H9 (cell line): ENCODE results near the gene NUDT7. TPM values are rescaled to one million over a fixed set of nuclear protein-coding genes. Genes with fewer than 3 reads are reported as not detected.

Experiments used
- DNase-seq: peaks from one replicate; pipeline ENCODE4 v3.0.0-alpha.2; 2017
- H2AFZ ChIP-seq: one replicate; pipeline ENCODE4 v1.6.1; 2013; ENCODE audit warnings: mild to moderate bottlenecking, low read length, control low read depth, moderate library complexity
- H2AK5ac ChIP-seq: 2 replicates; pipeline ENCODE4 v1.6.1; 2013; ENCODE audit warnings: low read length, control low read depth, mixed read lengths; ENCODE audit not compliant: insufficient read length
- H2BK120ac ChIP-seq: one replicate; pipeline ENCODE4 v1.6.1; 2013; ENCODE audit warnings: low read depth, mild to moderate bottlenecking, low read length, control low read depth, inconsistent platforms; ENCODE audit not compliant: poor library complexity, severe bottlenecking
- H2BK12ac ChIP-seq: 2 replicates; pipeline ENCODE4 v1.6.1; 2013; ENCODE audit warnings: low read length, control low read depth, mixed read lengths, low read depth; ENCODE audit not compliant: insufficient read length
- H2BK15ac ChIP-seq: 2 replicates; pipeline ENCODE4 v1.6.1; 2013; ENCODE audit warnings: low read depth, low read length, control low read depth
- H2BK20ac ChIP-seq: one replicate; pipeline ENCODE4 v1.6.1; 2013; ENCODE audit warnings: low read depth, mild to moderate bottlenecking, low read length, control low read depth, inconsistent platforms; ENCODE audit not compliant: poor library complexity, severe bottlenecking
- H2BK5ac ChIP-seq: 2 replicates; pipeline ENCODE4 v1.6.1; 2013; ENCODE audit warnings: low read length, control low read depth, mixed read lengths; ENCODE audit not compliant: insufficient read length
- H3K14ac ChIP-seq: 2 replicates; pipeline ENCODE4 v1.6.1; 2013; ENCODE audit warnings: low read length, control low read depth; ENCODE audit not compliant: insufficient read depth
- H3K18ac ChIP-seq: 2 replicates; pipeline ENCODE4 v1.6.1; 2013; ENCODE audit warnings: low read depth, mild to moderate bottlenecking, mixed read lengths, low read length, control low read depth; ENCODE audit not compliant: insufficient read length
- H3K23ac ChIP-seq: 2 replicates; pipeline ENCODE4 v1.6.1; 2013; ENCODE audit warnings: low read length, control low read depth, mixed read lengths, low read depth; ENCODE audit not compliant: insufficient read length
- H3K23me2 ChIP-seq: 2 replicates; pipeline ENCODE4 v1.6.1; 2013; ENCODE audit warnings: low read depth, mild to moderate bottlenecking, mixed read lengths, low read length, control low read depth; ENCODE audit not compliant: insufficient read length, poor library complexity, severe bottlenecking
- H3K27ac ChIP-seq: 2 replicates; pipeline ENCODE4 v1.5.1; 2013; ENCODE audit warnings: low read length, control low read depth, mixed read lengths, low read depth; ENCODE audit not compliant: insufficient read length
- H3K27me3 ChIP-seq: 2 replicates; pipeline ENCODE4 v1.6.1; 2013; ENCODE audit warnings: low read length, control low read depth, inconsistent platforms; ENCODE audit not compliant: insufficient read depth
- H3K4ac ChIP-seq: 2 replicates; pipeline ENCODE4 v1.6.1; 2013; ENCODE audit warnings: low read depth, mild to moderate bottlenecking, control low read depth, inconsistent platforms, low read length, moderate library complexity
- H3K4me1 ChIP-seq: 2 replicates; pipeline ENCODE4 v1.6.1; 2013; ENCODE audit warnings: low read length, control low read depth, inconsistent platforms; ENCODE audit not compliant: insufficient read depth
- H3K4me2 ChIP-seq: 2 replicates; pipeline ENCODE4 v1.6.1; 2013; ENCODE audit warnings: low read length, control low read depth, mixed read lengths; ENCODE audit not compliant: insufficient read length, insufficient read depth
- H3K56ac ChIP-seq: 2 replicates; pipeline ENCODE4 v1.6.1; 2013; ENCODE audit warnings: low read depth, mild to moderate bottlenecking, mixed read lengths, low read length, control low read depth; ENCODE audit not compliant: insufficient read length
- H3K79me1 ChIP-seq: 2 replicates; pipeline ENCODE4 v1.6.1; 2013; ENCODE audit warnings: low read depth, mild to moderate bottlenecking, moderate library complexity, low read length, control low read depth, inconsistent platforms; ENCODE audit not compliant: insufficient read depth, poor library complexity, severe bottlenecking
- H3K79me2 ChIP-seq: 2 replicates; pipeline ENCODE4 v1.6.1; 2013; ENCODE audit warnings: low read length, control low read depth, inconsistent platforms; ENCODE audit not compliant: insufficient read depth
- H3K9ac ChIP-seq: 2 replicates; pipeline ENCODE4 v1.6.1; 2013; ENCODE audit warnings: low read length, control low read depth, mixed read lengths; ENCODE audit not compliant: insufficient read length; ENCODE audit errors: extremely low read depth
- H3K9me3 ChIP-seq: one replicate; pipeline ENCODE4 v1.6.1; 2013; ENCODE audit warnings: low read depth, low read length, inconsistent platforms; ENCODE audit not compliant: control insufficient read depth
- H3T11ph ChIP-seq: one replicate; pipeline ENCODE4 v1.6.1; 2013; ENCODE audit warnings: mild to moderate bottlenecking, low read length, control low read depth, inconsistent platforms
- H4K20me1 ChIP-seq: one replicate; pipeline ENCODE4 v1.6.1; 2013; ENCODE audit not compliant: control insufficient read depth, insufficient read length, insufficient read depth
- H4K5ac ChIP-seq: 2 replicates; pipeline ENCODE4 v1.6.1; 2013; ENCODE audit warnings: low read depth, mild to moderate bottlenecking, mixed read lengths, low read length, control low read depth; ENCODE audit not compliant: insufficient read length
- H4K8ac ChIP-seq: replicated peaks from 2 replicates; pipeline ENCODE4 v1.6.1; 2013; ENCODE audit warnings: low read length, control low read depth, mixed read lengths, low read depth; ENCODE audit not compliant: insufficient read length
- H4K91ac ChIP-seq: 2 replicates; pipeline ENCODE4 v1.6.1; 2013; ENCODE audit warnings: low read depth, mild to moderate bottlenecking, moderate library complexity, mixed read lengths, low read length, control low read depth; ENCODE audit not compliant: insufficient read length
- H3K27ac Mint-ChIP-seq, 3 experiments: 2 replicates in 2 of 3; 3 replicates in 1 of 3; pipeline ENCODE4 v1.8.0; 2020 to 2021; ENCODE audit warnings: mixed read lengths in 3 of 3, mild to moderate bottlenecking in 1 of 3, moderate library complexity in 1 of 3
- H3K27me3 Mint-ChIP-seq: 2 replicates; pipeline ENCODE4 v1.8.0; 2021; ENCODE audit warnings: low read depth, mild to moderate bottlenecking, moderate library complexity, mixed read lengths
- H3K36me3 Mint-ChIP-seq, 3 experiments: 2 replicates in 2 of 3; 3 replicates in 1 of 3; pipeline ENCODE4 v1.8.0; 2020 to 2021; ENCODE audit warnings: low read depth in 3 of 3, mixed read lengths in 3 of 3; ENCODE audit not compliant: insufficient read depth in 1 of 3
- H3K4me1 Mint-ChIP-seq, 2 experiments: 2 replicates each; pipeline ENCODE4 v1.8.0; 2020; ENCODE audit warnings: mixed read lengths in 2 of 2
- H3K4me3 Mint-ChIP-seq, 2 experiments: 2 replicates in 1 of 2; 3 replicates in 1 of 2; pipeline ENCODE4 v1.8.0; 2020 to 2021; ENCODE audit warnings: mild to moderate bottlenecking in 2 of 2, mixed read lengths in 2 of 2, moderate library complexity in 1 of 2
- H3K9me3 Mint-ChIP-seq, 2 experiments: 2 replicates in 1 of 2; 3 replicates in 1 of 2; pipeline ENCODE4 v1.8.0; 2020; ENCODE audit warnings: mild to moderate bottlenecking in 2 of 2, mixed read lengths in 2 of 2, moderate library complexity in 1 of 2
- WGBS: extraction: QIAGEN DNeasy Blood & Tissue Kit; methylation state at CpG from one replicate; pipeline ENCODE4 v1.1.7; 2013; ENCODE audit warnings: missing lambda C conversion rate, low lambda C conversion rate, mixed read lengths; ENCODE audit not compliant: insufficient read length; ENCODE audit errors: extremely low coverage; 5-methylcytosine and 5-hydroxymethylcytosine counted together
- total RNA-seq: library from RNA; stranded (reverse); gene quantifications from 2 replicates; pipeline ENCODE4 v1.2.1, GENCODE V29; 2021
- TF ChIP-seq, protein P1 (sequence below): fragments of 200-600 bp; sonication (generic); conservative IDR thresholded peaks from 3 replicates; pipeline ENCODE4 v1.8.0; 2021; ENCODE audit warnings: antibody characterized with exemption, mild to moderate bottlenecking

Gene NUDT7
- total RNA-seq, 1 experiment from 2014 or later: 6.8 TPM

- Mint-ChIP-seq H3K36me3 (no peaks in the 10 kb centered on the region), H3K27ac (no peak overlapping the region), H3K9me3 (no peaks in the 10 kb centered on the region), H3K27me3 (no peaks in the 10 kb centered on the region), H3K4me1 (no peaks in the 10 kb centered on the region; a peak in 1 of 4 replicates), H3K4me3 (no peak overlapping the region)
- Histone ChIP-seq H4K5ac (no peak overlapping the region), H2BK120ac (no peak overlapping the region), H4K8ac (no peak overlapping the region), H3K4ac (no peak overlapping the region), H3K79me1 (no peaks in the 10 kb centered on the region), H3K56ac (no peak overlapping the region), H4K91ac (no peak overlapping the region), H3T11ph (no peak overlapping the region), H2BK12ac (no peak overlapping the region), H3K27me3 (no peaks in the 10 kb centered on the region), H4K20me1 (no peaks in the 10 kb centered on the region), H3K23ac (no peak overlapping the region), H3K4me1 (no peaks in the 10 kb centered on the region), H3K9me3 (no peaks in the 10 kb centered on the region), H2AK5ac (no peak overlapping the region), H2BK5ac (no peak overlapping the region), H2AFZ (no peak overlapping the region), H3K9ac (no peak overlapping the region), H2BK20ac (no peak overlapping the region), H3K27ac (no peak overlapping the region), H3K18ac (no peak overlapping the region), H3K79me2 (no peaks in the 10 kb centered on the region), H2BK15ac (no peak overlapping the region), H3K14ac (no peak overlapping the region), H3K23me2 (no peaks in the 10 kb centered on the region), H3K4me2 (no peak overlapping the region)
- DNase-seq: no peak
- WGBS: no CpG with 5 or more reads among the region's 1 CpG
- TF ChIP-seq, protein P1, sequence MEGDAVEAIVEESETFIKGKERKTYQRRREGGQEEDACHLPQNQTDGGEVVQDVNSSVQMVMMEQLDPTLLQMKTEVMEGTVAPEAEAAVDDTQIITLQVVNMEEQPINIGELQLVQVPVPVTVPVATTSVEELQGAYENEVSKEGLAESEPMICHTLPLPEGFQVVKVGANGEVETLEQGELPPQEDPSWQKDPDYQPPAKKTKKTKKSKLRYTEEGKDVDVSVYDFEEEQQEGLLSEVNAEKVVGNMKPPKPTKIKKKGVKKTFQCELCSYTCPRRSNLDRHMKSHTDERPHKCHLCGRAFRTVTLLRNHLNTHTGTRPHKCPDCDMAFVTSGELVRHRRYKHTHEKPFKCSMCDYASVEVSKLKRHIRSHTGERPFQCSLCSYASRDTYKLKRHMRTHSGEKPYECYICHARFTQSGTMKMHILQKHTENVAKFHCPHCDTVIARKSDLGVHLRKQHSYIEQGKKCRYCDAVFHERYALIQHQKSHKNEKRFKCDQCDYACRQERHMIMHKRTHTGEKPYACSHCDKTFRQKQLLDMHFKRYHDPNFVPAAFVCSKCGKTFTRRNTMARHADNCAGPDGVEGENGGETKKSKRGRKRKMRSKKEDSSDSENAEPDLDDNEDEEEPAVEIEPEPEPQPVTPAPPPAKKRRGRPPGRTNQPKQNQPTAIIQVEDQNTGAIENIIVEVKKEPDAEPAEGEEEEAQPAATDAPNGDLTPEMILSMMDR: no peak
These were observed 11.1 kb upstream of the NUDT7 start for GRCh38 chr16:77711179-77711578.
